ENCODE results near the gene KRTAP5-3.
A peak's percentile ranks its signal among the peaks of the same experiment; 100 is the strongest.

Gene KRTAP5-3

GRCh38 chr11:1570001-1570453 lies 38.2 kb downstream of the KRTAP5-3 start:
- Mint-ChIP-seq H3K4me3 (peak overlapping the region; percentile 61), H3K4me1 (peaks cover 41% of the 10 kb centered on the region), H3K36me3 (ENCODE audit: insufficient read depth) (peaks cover 55% of the 10 kb centered on the region), H3K9me3 (no peaks in the 10 kb centered on the region), H3K27ac (ENCODE audit: low read depth) (peak overlapping the region; percentile 92), H3K27me3 (no peaks in the 10 kb centered on the region)
- DNase-seq (ENCODE audit: low spot score in 2 of 2) (no peak), ATAC-seq (replicated peaks; ENCODE audit: extremely low read depth, poor library complexity, severe bottlenecking) (no peak)

DNA sequence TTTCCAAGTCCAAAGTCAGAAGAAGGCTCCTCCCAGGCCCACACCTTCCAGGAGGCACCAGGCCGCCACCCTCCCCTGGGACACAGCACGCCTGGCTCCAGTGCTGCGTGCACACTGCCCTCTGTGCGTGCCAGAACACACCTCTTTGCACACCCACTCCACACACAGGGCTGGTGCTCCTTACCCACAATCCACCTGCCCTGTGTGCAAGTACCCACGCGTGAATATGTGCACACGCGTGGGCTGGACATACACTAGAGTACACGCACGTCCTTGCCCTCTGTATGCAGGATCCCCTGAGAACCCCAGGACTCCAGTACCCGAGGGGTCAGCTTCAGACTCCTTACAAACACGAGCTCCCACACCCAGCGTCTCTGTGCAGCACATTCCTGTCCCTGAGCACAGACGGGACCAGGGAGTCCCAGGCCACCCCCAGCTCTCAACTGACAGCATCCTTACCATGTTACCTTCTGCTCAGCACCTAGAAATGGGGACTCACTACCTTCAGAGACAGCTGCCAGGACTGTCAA lies 38.9 kb downstream of the KRTAP5-3 start:
- peaks cover 60% of the 10 kb centered on the region for H3K36me3 Mint-ChIP-seq (ENCODE audit: insufficient read depth)
- H3K27me3 Mint-ChIP-seq = no peaks in the 10 kb centered on the region
- peaks cover 41% of the 10 kb centered on the region for H3K4me1 Mint-ChIP-seq
- H3K27ac Mint-ChIP-seq (ENCODE audit: low read depth) = peak overlapping the region; percentile 92
- H3K4me3 Mint-ChIP-seq = peak overlapping the region; percentile 61
- ATAC-seq (replicated peaks; ENCODE audit: extremely low read depth, poor library complexity, severe bottlenecking) (no peak), DNase-seq (ENCODE audit: low spot score in 2 of 2) (no peak)
- no peaks in the 10 kb centered on the region for H3K9me3 Mint-ChIP-seq

DNA sequence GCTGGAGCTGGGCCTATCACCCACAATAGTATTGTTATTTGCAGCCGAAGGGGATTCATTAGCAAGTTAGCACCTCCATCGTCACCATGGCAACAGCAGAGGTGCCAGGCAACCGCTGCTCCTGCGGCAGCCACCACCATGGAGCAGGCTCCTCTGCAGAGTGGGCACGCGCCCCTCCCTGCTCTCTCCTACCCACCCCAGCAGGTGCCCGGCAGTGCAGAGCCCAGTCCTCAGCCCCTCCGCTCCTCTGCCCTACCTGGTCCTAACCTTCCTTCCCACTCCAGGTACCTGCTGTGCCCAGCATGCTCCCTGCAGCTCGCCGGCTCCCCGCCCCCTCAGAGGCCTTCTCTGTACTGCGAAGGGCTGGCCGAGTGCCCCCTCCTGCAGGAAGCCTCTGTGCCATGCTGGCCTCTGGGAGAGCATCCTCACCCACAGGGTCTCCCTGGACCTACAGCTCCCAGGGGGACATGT lies 39.8 kb downstream of the KRTAP5-3 start:
- peak overlapping the region; percentile 92 for H3K27ac Mint-ChIP-seq (ENCODE audit: low read depth)

DNA sequence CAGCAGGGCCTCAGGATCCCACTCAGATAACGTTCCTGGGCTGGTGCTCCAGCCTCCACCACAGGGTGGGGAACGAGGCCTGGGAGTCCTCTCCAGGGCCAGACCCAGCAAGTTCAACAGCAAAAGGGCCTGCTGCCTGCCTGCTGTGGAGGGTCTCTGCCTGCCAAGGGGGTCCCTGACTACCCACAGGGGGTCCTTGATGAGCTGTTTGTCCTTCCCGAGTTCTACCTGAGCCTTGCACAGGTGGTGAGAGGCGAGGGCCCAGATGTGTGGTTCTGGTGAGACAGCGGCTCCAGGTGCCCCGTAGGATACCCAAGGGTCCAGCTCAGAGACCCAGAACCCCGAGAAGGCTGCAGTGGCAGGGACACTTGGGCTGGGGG lies 40.6 kb downstream of the KRTAP5-3 start:
- peaks cover 59% of the 10 kb centered on the region for H3K36me3 Mint-ChIP-seq (ENCODE audit: insufficient read depth)
- no peaks in the 10 kb centered on the region for H3K9me3 Mint-ChIP-seq
- peak overlapping the region; percentile 50 for H3K4me3 Mint-ChIP-seq
- H3K4me1 Mint-ChIP-seq = peaks cover 30% of the 10 kb centered on the region
- ATAC-seq (replicated peaks; ENCODE audit: extremely low read depth, poor library complexity, severe bottlenecking) (no peak), DNase-seq (ENCODE audit: low spot score in 2 of 2) (no peak)
- peak overlapping the region; percentile 92 for H3K27ac Mint-ChIP-seq (ENCODE audit: low read depth)
- no peaks in the 10 kb centered on the region for H3K27me3 Mint-ChIP-seq

More for the DNA sequence above, 39.8 kb downstream of the KRTAP5-3 start:
- DNase-seq (ENCODE audit: low spot score in 2 of 2) (peak; percentile 56 to 89), ATAC-seq (replicated peaks; ENCODE audit: extremely low read depth, poor library complexity, severe bottlenecking) (peak; percentile 64)
- no peaks in the 10 kb centered on the region for H3K9me3 Mint-ChIP-seq
- peaks cover 34% of the 10 kb centered on the region for H3K4me1 Mint-ChIP-seq
- H3K36me3 Mint-ChIP-seq (ENCODE audit: insufficient read depth) = peaks cover 60% of the 10 kb centered on the region
- no peaks in the 10 kb centered on the region for H3K27me3 Mint-ChIP-seq
- H3K4me3 Mint-ChIP-seq = peak overlapping the region; percentile 61

- ATAC-seq (replicated peaks; ENCODE audit: extremely low read depth, poor library complexity, severe bottlenecking) (no peak), DNase-seq (ENCODE audit: low spot score in 2 of 2) (no peak)
- Mint-ChIP-seq H3K4me1 (peaks cover 30% of the 10 kb centered on the region), H3K36me3 (ENCODE audit: insufficient read depth) (peaks cover 64% of the 10 kb centered on the region), H3K4me3 (peak overlapping the region; percentile 50), H3K9me3 (no peaks in the 10 kb centered on the region), H3K27me3 (no peaks in the 10 kb centered on the region), H3K27ac (ENCODE audit: low read depth) (peak overlapping the region; percentile 92)
Observed at GRCh38 chr11:1567052-1567720, 41.1 kb downstream of the KRTAP5-3 start.

DNA sequence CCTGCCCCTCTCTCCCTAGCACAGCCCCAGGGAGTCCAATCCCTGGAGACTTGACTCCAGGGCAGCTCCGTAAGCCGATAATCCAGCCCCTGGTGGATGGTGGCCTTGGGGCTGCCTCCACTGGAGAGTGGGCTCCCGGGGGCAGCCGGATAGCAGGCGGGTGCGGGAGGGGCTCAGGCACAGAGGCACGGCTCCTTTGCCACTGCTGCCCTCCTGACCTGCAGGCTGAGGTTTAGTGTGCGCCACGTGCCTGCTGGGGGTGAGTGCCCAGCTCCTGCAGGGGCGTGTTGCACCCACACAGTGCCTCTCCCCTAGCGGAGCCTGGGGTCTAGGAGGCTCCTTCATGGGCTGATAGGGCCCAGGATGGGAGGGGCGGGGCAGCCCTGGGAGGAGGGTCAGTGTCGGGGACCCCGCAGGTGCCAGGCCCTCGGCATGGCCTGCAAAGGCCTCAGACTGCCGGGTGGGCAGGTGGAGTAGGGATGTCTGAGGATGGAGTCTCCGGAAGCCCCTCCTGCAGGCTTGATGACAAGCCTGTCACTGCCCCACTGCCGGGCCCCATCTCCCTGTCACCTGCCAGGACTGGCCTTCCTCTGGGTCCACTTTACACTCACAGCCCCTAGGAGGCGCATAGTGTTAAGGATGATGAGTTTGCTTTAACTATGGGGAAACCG lies 41.7 kb downstream of the KRTAP5-3 start:
- no peak for DNase-seq (ENCODE audit: low spot score in 2 of 2)
- Mint-ChIP-seq H3K4me1 (peaks cover 30% of the 10 kb centered on the region), H3K9me3 (no peaks in the 10 kb centered on the region), H3K27ac (ENCODE audit: low read depth) (peak overlapping the region; percentile 92), H3K4me3 (peak overlapping the region; percentile 50), H3K27me3 (no peaks in the 10 kb centered on the region), H3K36me3 (ENCODE audit: insufficient read depth) (peaks cover 68% of the 10 kb centered on the region)
- no peak for ATAC-seq (replicated peaks; ENCODE audit: extremely low read depth, poor library complexity, severe bottlenecking)

GRCh38 chr11:1565904-1566247 lies 42.4 kb downstream of the KRTAP5-3 start:
- DNase-seq (ENCODE audit: low spot score in 2 of 2) = no peak
- Mint-ChIP-seq H3K4me3 (peak overlapping the region; percentile 50), H3K36me3 (ENCODE audit: insufficient read depth) (peaks cover 67% of the 10 kb centered on the region), H3K27ac (ENCODE audit: low read depth) (peak overlapping the region; percentile 92), H3K9me3 (no peaks in the 10 kb centered on the region), H3K4me1 (peaks cover 30% of the 10 kb centered on the region), H3K27me3 (no peaks in the 10 kb centered on the region)
- ATAC-seq (replicated peaks; ENCODE audit: extremely low read depth, poor library complexity, severe bottlenecking) = no peak

GRCh38 chr11:1565173-1565903 lies 42.9 kb downstream of the KRTAP5-3 start:
- H3K27me3 Mint-ChIP-seq = no peaks in the 10 kb centered on the region
- peak overlapping the region; percentile 92 for H3K27ac Mint-ChIP-seq (ENCODE audit: low read depth)
- H3K36me3 Mint-ChIP-seq (ENCODE audit: insufficient read depth) = peaks cover 66% of the 10 kb centered on the region
- no peak for ATAC-seq (replicated peaks; ENCODE audit: extremely low read depth, poor library complexity, severe bottlenecking)
- no peak overlapping the region for H3K4me3 Mint-ChIP-seq
- H3K4me1 Mint-ChIP-seq = peaks cover 30% of the 10 kb centered on the region
- H3K9me3 Mint-ChIP-seq = no peaks in the 10 kb centered on the region
- DNase-seq (ENCODE audit: low spot score in 2 of 2) = no peak

GRCh38 chr11:1564535-1565172 lies 43.6 kb downstream of the KRTAP5-3 start:
- peaks cover 28% of the 10 kb centered on the region for H3K4me1 Mint-ChIP-seq
- H3K9me3 Mint-ChIP-seq = no peaks in the 10 kb centered on the region
- no peak for DNase-seq (ENCODE audit: low spot score in 2 of 2)
- no peak for ATAC-seq (replicated peaks; ENCODE audit: extremely low read depth, poor library complexity, severe bottlenecking)
- peaks cover 70% of the 10 kb centered on the region for H3K36me3 Mint-ChIP-seq (ENCODE audit: insufficient read depth)
- H3K27me3 Mint-ChIP-seq = no peaks in the 10 kb centered on the region
- H3K27ac Mint-ChIP-seq (ENCODE audit: low read depth) = peak overlapping the region; percentile 92
- no peak overlapping the region for H3K4me3 Mint-ChIP-seq

DNA sequence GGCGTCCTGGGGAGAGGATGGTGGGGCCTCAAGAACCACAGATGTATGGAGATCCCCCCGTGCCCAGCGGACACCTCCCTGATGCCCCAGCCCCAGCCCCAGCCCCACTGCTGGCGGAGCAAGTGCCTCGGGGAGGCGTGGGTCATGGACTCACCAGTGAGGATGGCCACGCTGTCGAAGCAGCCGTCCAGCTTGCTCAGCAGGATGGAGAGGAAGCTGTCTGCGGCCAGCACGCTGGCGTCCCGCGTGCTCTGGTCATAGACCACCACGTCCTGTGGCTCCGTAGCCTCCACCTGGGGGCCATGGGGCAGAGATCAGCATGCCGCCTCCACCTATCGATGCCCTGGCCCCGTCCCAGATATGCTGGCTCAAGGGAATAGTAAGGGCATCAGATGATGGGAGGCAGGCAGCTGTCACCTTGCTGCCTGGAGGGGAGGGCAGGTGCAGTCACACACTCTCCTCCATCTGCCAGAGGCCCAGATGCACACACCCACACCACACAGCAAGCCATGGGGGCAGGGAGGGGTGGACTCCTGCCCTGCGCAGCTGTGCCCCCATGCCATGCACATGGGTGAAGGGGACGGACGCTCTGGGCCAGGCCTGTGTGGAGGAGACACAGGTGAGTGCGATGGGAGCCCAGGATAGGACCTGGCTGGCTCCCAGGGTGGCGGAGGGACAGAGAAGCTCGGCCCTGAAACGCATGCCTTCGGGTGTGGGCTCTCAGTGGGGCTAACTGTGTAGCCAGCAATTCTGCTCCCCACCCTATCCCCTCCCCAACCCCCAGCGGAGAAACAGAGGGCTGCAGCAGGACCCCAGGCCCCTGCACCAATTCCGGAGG lies 44.3 kb downstream of the KRTAP5-3 start:
- Mint-ChIP-seq H3K4me3 (no peak overlapping the region), H3K27ac (ENCODE audit: low read depth) (peak overlapping the region; percentile 38), H3K9me3 (no peaks in the 10 kb centered on the region), H3K27me3 (no peaks in the 10 kb centered on the region), H3K4me1 (peaks cover 21% of the 10 kb centered on the region), H3K36me3 (ENCODE audit: insufficient read depth) (peaks cover 65% of the 10 kb centered on the region)
- no peak for ATAC-seq (replicated peaks; ENCODE audit: extremely low read depth, poor library complexity, severe bottlenecking)
- no peak for DNase-seq (ENCODE audit: low spot score in 2 of 2)

DNA sequence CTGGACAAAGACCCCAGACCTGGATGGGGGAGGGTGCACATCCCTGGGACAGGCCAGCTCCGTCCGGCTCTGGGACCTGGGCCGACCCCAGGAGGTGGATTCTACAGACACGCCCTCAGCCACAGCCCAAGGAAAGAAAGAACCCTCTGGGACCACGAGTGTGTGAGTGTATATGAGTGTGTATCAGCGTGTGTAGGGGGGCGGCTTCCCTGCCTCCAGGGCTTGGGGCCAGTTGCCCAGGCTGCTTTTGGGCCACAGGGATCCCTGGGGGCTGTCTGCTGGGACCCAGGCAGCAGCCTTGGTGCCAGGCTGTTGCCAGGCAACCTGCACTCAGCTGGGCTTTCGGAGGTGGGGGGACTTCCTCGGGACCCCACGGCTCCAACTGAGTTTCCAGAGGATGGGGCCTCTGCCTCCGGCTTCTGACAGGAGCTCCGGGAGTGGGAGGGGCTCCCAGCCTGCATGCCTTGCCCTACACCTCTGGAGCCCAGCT lies 45.1 kb downstream of the KRTAP5-3 start:
- DNase-seq (ENCODE audit: low spot score in 2 of 2) = no peak
- Mint-ChIP-seq H3K4me1 (peaks cover 14% of the 10 kb centered on the region), H3K27ac (ENCODE audit: low read depth) (peak overlapping the region; percentile 38), H3K9me3 (no peaks in the 10 kb centered on the region), H3K4me3 (no peak overlapping the region), H3K27me3 (no peaks in the 10 kb centered on the region), H3K36me3 (ENCODE audit: insufficient read depth) (peaks cover 61% of the 10 kb centered on the region)
- ATAC-seq (replicated peaks; ENCODE audit: extremely low read depth, poor library complexity, severe bottlenecking) = no peak

Data from central memory CD8-positive, alpha-beta T cell (primary cell).